Lung (tissue), 12 donors: ENCODE results near the gene VSIG8. TPM values are rescaled to one million over a fixed set of nuclear protein-coding genes. Genes with fewer than 3 reads are reported as not detected.

Source experiments
- ATAC-seq: fragments of 200-7000 bp; cut with Tn5 transposase; one replicate; pipeline ENCODE4 v1.9.1; 2020; ENCODE audit warnings: moderate number of reproducible peaks; ENCODE audit not compliant: insufficient read depth, low FRiP score
- DNase-seq, 3 donors: peaks; one replicate each; pipeline ENCODE4 v3.0.0-alpha.2; 2013 to 2017
- H3K27ac ChIP-seq, 2 donors: one replicate each; pipeline ENCODE4 v1.5.1; 2013; ENCODE audit warnings: mild to moderate bottlenecking in 2 of 2, moderate library complexity in 2 of 2, control low read depth in 1 of 2, inconsistent platforms in 1 of 2, low read depth in 1 of 2, low read length in 1 of 2
- H3K27me3 ChIP-seq, 3 donors: one replicate each; pipeline ENCODE4 v1.5.1; 2013; ENCODE audit warnings: low read length in 2 of 3; ENCODE audit not compliant: control insufficient read depth in 3 of 3, insufficient read depth in 3 of 3
- H3K36me3 ChIP-seq, 4 donors: one replicate each; pipeline ENCODE4 v1.5.1; 2013; ENCODE audit warnings: low read length in 4 of 4, mild to moderate bottlenecking in 1 of 4, moderate library complexity in 1 of 4; ENCODE audit not compliant: control insufficient read depth in 4 of 4, insufficient read depth in 4 of 4
- H3K4me1 ChIP-seq, 5 donors: one replicate each; pipeline ENCODE4 v1.5.1; 2013; ENCODE audit warnings: low read length in 5 of 5, mild to moderate bottlenecking in 2 of 5, moderate library complexity in 1 of 5; ENCODE audit not compliant: control insufficient read depth in 5 of 5, insufficient read depth in 5 of 5
- H3K4me3 ChIP-seq: one replicate; pipeline ENCODE4 v1.5.1; 2013; ENCODE audit warnings: mild to moderate bottlenecking, control low read depth, moderate library complexity
- H3K9ac ChIP-seq, 2 donors: one replicate each; pipeline ENCODE4 v1.5.1; 2013; ENCODE audit warnings: low read length in 2 of 2, control low read depth in 1 of 2; ENCODE audit not compliant: insufficient read depth in 1 of 2
- H3K9me3 ChIP-seq, 4 donors: one replicate each; pipeline ENCODE4 v1.5.1; 2013; ENCODE audit warnings: low read length in 3 of 4, mild to moderate bottlenecking in 1 of 4, moderate library complexity in 1 of 4; ENCODE audit not compliant: control insufficient read depth in 4 of 4, insufficient read depth in 3 of 4
- CTCF ChIP-seq: IDR thresholded peaks from 2 replicates; pipeline ENCODE4 v1.5.1; 2012; ENCODE audit warnings: mild to moderate bottlenecking; ENCODE audit errors: control extremely low read depth, extremely low read depth
- WGBS, 2 donors: extraction: QIAGEN DNeasy Blood & Tissue Kit; methylation state at CpG; one replicate each; pipeline ENCODE4 v1.1.7; 2013; 5-methylcytosine and 5-hydroxymethylcytosine counted together
- polyA plus RNA-seq, 2 donors: library from polyadenylated mRNA; stranded (reverse); fragments of 200-250 nt; gene quantifications; one replicate each; pipeline ENCODE4 v1.2.1, GENCODE V29; 2013
- total RNA-seq, 2 donors: library from RNA; depleted of rRNA in 1 of 2; stranded (reverse); fragments of >200 nt in 1 of 2; gene quantifications; one replicate each; pipeline ENCODE4 v1.2.1, GENCODE V29; 2014 to 2021
- donor health status: control.
- donor health status: control.
- donor health status: Bipolar disorder and iron deficiency.
- donor health status: healthy.
- donor health status: DM: yes; HTN: yes; CAD: no.

Gene VSIG8
- total and polyA plus RNA-seq, 4 donors = 0.13 to 0.46 (median 0.22) TPM

GRCh38 chr1:159881622-159882526 is 19.4 kb upstream of the VSIG8 start:
- H3K9me3 ChIP-seq = peaks cover 0 to 2% (median 0%) of the 10 kb centered on the region in 4 donors
- H3K4me1 ChIP-seq = peaks cover 0 to 6% (median 4%) of the 10 kb centered on the region in 5 donors
- H3K9ac ChIP-seq = no peak overlapping the region
- peak overlapping the region in 1 of 2 donors; percentile 26 for H3K27ac ChIP-seq
- no peak overlapping the region for H3K4me3 ChIP-seq
- DNase-seq = peak; percentile 26 to 65 (median 46)
- no peaks in the 10 kb centered on the region for H3K36me3 ChIP-seq
- no peaks in the 10 kb centered on the region for H3K27me3 ChIP-seq
- no peak for ATAC-seq
- WGBS, 2 donors = 61 to 63% methylated on average over 6 of the region's 6 CpGs
- no peak for TF ChIP-seq CTCF

- Histone ChIP-seq H3K4me3 (no peak overlapping the region), H3K4me1 (peaks cover 0 to 6% (median 4%) of the 10 kb centered on the region in 5 donors), H3K27ac (no peak overlapping the region), H3K27me3 (no peaks in the 10 kb centered on the region), H3K36me3 (no peaks in the 10 kb centered on the region), H3K9ac (no peak overlapping the region), H3K9me3 (peaks cover 0 to 2% (median 0%) of the 10 kb centered on the region in 4 donors)
- no peak for TF ChIP-seq CTCF
- ATAC-seq = no peak
- no peak for DNase-seq
- WGBS, 2 donors = 68 to 78% methylated on average over 3 of the region's 3 CpGs
Observed at GRCh38 chr1:159880430-159880829, 18.0 kb upstream of the VSIG8 start.

- DNase-seq (no peak), ATAC-seq (no peak)
- H3K9ac ChIP-seq = no peak overlapping the region
Observed at GRCh38 chr1:159879977-159880376, 17.5 kb upstream of the VSIG8 start.

More at GRCh38 chr1:159879977-159880376, 17.5 kb upstream of the VSIG8 start:
- Histone ChIP-seq H3K4me3 (no peak overlapping the region), H3K27ac (no peak overlapping the region), H3K4me1 (peaks cover 0 to 6% (median 4%) of the 10 kb centered on the region in 5 donors), H3K36me3 (no peaks in the 10 kb centered on the region), H3K9me3 (peaks cover 0 to 2% (median 0%) of the 10 kb centered on the region in 4 donors), H3K27me3 (no peaks in the 10 kb centered on the region)
- TF ChIP-seq CTCF = no peak
- WGBS, 2 donors = 42 to 69% methylated on average over 4 of the region's 4 CpGs
